Prostate gland (tissue), 2 donors: ENCODE data around the gene SLC37A1.

Experiments used
- CTCF ChIP-seq, 4 experiments: fragments of 200-600 bp in 2 of 4; fragments of 450-650 bp in 2 of 4; sonication (generic) in 2 of 4; IDR thresholded peaks; 1 replicate in 3 of 4; 2 replicates in 1 of 4; pipeline ENCODE4 v1.5.1; 2016 to 2019; ENCODE audit warnings: antibody characterized with exemption in 4 of 4, mild to moderate bottlenecking in 2 of 4, moderate library complexity in 2 of 4
- POLR2AphosphoS5 ChIP-seq: sonication (generic); formaldehyde crosslinking; IDR thresholded peaks from one replicate; pipeline ENCODE4 v1.6.1; 2017; ENCODE audit warnings: antibody characterized with exemption

- TF ChIP-seq CTCF (IDR thresholded peaks at IDR 0.05) (no peak), POLR2AphosphoS5 (no peak)
Measured at GRCh38 chr21:42471716-42472330, 41.8 kb upstream of the SLC37A1 start.
